ENCODE results near the gene KCNQ5. TPM values are rescaled to one million over a fixed set of nuclear protein-coding genes. Genes with fewer than 3 reads are reported as not detected.

KCNQ5 gene
- total RNA-seq, 4 donors from 2014 or later, result 0.14 to 1.2 (median 0.48) TPM; not detected in 1

DNA sequence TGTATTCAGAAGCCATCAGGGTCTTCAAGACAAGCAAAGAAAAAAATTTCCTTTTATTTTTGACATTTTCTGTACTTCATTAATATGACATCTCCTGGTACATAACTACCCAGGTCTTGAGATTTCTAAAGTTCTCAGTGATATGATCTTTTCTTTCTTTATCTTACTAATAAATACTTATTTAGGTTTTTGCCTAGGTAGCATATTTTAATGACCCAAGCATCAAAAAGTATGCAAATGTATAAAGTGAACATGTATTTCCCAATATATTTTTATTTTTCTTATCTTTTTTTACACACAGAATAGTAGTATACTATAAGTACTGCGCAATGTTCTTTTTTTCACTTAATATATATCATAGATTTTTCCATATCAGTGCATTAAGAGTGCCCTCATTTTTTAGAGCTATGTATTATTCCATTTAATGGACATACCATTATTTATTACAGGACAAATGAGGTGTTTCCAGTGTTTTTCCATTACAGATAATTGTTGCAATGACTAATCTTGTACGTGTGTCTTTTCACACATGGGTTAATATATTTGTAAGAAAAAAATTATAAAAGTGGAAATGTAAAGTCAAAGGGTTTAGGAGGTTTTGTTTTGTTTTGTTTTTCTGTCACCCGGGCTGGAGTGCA lies 107.0 kb downstream of the KCNQ5 start:
- in situ Hi-C loops (cut with MboI; ENCODE audit: low pct_ligation_motif_present in 1 of 4, low pct_unique_long_range_greater_than_20kb in 1 of 4, low sequenced_read_pairs in 3 of 4) (no loop called here), intact Hi-C loops (cut with DNase I; ENCODE audit: low total_unique reads) (no loop called here)
- H3K4me1 ChIP-seq, result no peaks in the 10 kb centered on the region
- DNase-seq, result no peak
- 71 to 92% methylated on average over 3 of the region's 3 CpGs for WGBS, 2 donors (ENCODE audit: low coverage in 1 of 2)
- no peaks in the 10 kb centered on the region for H3K27me3 ChIP-seq
- no peaks in the 10 kb centered on the region for H3K36me3 ChIP-seq
- TF ChIP-seq POLR2AphosphoS5 (IDR thresholded peaks at IDR 0.05), result no peak
- TF ChIP-seq, protein P1, sequence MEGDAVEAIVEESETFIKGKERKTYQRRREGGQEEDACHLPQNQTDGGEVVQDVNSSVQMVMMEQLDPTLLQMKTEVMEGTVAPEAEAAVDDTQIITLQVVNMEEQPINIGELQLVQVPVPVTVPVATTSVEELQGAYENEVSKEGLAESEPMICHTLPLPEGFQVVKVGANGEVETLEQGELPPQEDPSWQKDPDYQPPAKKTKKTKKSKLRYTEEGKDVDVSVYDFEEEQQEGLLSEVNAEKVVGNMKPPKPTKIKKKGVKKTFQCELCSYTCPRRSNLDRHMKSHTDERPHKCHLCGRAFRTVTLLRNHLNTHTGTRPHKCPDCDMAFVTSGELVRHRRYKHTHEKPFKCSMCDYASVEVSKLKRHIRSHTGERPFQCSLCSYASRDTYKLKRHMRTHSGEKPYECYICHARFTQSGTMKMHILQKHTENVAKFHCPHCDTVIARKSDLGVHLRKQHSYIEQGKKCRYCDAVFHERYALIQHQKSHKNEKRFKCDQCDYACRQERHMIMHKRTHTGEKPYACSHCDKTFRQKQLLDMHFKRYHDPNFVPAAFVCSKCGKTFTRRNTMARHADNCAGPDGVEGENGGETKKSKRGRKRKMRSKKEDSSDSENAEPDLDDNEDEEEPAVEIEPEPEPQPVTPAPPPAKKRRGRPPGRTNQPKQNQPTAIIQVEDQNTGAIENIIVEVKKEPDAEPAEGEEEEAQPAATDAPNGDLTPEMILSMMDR (IDR thresholded peaks at IDR 0.05), result no peak
- TF ChIP-seq POLR2A (IDR thresholded peaks at IDR 0.05), result no peak
- no peak for TF ChIP-seq EP300 (IDR thresholded peaks at IDR 0.05; ENCODE audit: low read depth)
- no peak overlapping the region for H3K27ac ChIP-seq
- no peak overlapping the region for H3K4me3 ChIP-seq
- no peaks in the 10 kb centered on the region for H3K9me3 ChIP-seq

DNA sequence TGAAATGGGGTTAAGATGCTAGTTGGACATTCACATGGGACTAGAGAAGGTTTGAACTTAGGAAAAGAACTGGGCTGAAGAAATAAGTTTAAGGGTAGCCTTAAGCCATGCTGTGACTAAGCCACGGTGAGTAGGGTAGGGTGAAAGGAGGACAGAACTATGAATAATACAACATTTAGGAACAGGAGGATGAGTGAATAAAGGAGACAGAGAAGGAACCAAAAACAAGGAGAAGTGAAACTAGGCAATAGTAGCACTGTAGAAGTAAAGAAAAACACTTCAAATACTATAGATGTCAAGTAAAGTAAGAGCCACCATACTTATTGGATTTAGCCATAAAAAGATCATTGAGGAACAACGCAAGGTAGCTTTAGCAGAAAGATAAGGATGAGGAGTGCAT lies 111.2 kb downstream of the KCNQ5 start:
- intact Hi-C loops (cut with DNase I; ENCODE audit: low total_unique reads) (no loop called here), in situ Hi-C loops (cut with MboI; ENCODE audit: low pct_ligation_motif_present in 1 of 4, low pct_unique_long_range_greater_than_20kb in 1 of 4, low sequenced_read_pairs in 3 of 4) (no loop called here)
- no peak overlapping the region for H3K27ac ChIP-seq
- no peak for TF ChIP-seq EP300 (IDR thresholded peaks at IDR 0.05; ENCODE audit: low read depth)
- TF ChIP-seq POLR2A (IDR thresholded peaks at IDR 0.05), result no peak
- no peak for TF ChIP-seq POLR2AphosphoS5 (IDR thresholded peaks at IDR 0.05)
- TF ChIP-seq, protein P1 (IDR thresholded peaks at IDR 0.05), result no peak
- H3K36me3 ChIP-seq, result no peaks in the 10 kb centered on the region
- DNase-seq, result no peak
- no peaks in the 10 kb centered on the region for H3K9me3 ChIP-seq
- WGBS, 2 donors (ENCODE audit: low coverage in 1 of 2), result 75 to 82% methylated on average over 2 of the region's 2 CpGs
- H3K4me1 ChIP-seq, result no peaks in the 10 kb centered on the region
- H3K27me3 ChIP-seq, result no peaks in the 10 kb centered on the region
- no peak overlapping the region for H3K4me3 ChIP-seq

DNA sequence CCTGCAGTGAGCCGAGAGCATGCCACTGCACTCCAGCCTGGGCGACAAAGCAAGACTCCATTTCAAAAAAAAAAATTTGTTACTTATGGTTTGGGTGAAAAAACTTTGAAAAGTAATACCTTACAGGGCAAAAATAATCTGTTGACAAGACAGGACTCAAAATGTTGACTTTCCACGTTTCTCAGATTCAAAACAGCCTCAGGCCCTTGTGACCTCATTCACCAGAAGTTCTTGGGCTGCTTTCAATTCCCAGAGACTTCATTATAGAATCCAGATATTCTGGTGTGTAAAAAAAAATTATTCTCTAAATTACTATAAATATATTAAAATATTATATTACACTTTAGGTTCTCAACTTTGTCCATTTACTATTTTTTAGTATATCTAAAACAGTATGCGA lies 116.2 kb downstream of the KCNQ5 start:
- Histone ChIP-seq H3K4me1 (no peaks in the 10 kb centered on the region), H3K27ac (no peak overlapping the region), H3K9me3 (no peaks in the 10 kb centered on the region), H3K36me3 (no peaks in the 10 kb centered on the region), H3K4me3 (no peak overlapping the region), H3K27me3 (no peaks in the 10 kb centered on the region)
- TF ChIP-seq POLR2AphosphoS5 (IDR thresholded peaks at IDR 0.05), result no peak
- TF ChIP-seq POLR2A (IDR thresholded peaks at IDR 0.05), result no peak
- TF ChIP-seq, protein P1 (IDR thresholded peaks at IDR 0.05), result no peak
- TF ChIP-seq EP300 (IDR thresholded peaks at IDR 0.05; ENCODE audit: low read depth), result no peak
- no peak for DNase-seq
- WGBS, 2 donors (ENCODE audit: low coverage in 1 of 2), result 81 to 88% methylated on average over 4 of the region's 4 CpGs
- in situ Hi-C loops (cut with MboI; ENCODE audit: low pct_ligation_motif_present in 1 of 4, low pct_unique_long_range_greater_than_20kb in 1 of 4, low sequenced_read_pairs in 3 of 4) (no loop called here), intact Hi-C loops (cut with DNase I; ENCODE audit: low total_unique reads) (no loop called here)

DNA sequence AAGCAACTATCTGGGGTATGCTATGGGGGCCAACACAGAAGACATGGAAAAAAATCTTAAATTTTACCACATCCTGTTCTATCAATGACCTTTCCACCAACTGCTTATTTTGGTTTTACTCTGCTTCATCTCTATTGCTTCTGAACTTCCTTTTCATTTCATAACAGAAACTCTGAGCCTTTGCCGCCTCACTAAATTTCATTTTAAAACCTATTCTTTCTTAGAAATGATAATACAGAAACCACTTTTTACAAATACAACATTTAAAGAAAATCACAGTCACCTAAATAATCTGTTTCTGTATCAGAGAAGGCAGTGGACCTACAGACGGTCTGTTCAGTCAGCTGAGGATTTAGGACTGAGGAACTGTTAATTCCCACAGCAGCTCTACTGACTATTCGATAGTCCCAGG lies 117.5 kb downstream of the KCNQ5 start:
- in situ Hi-C loops (cut with MboI; ENCODE audit: low pct_ligation_motif_present in 1 of 4, low pct_unique_long_range_greater_than_20kb in 1 of 4, low sequenced_read_pairs in 3 of 4) (no loop called here), intact Hi-C loops (cut with DNase I; ENCODE audit: low total_unique reads) (no loop called here)
- Histone ChIP-seq H3K27me3 (no peaks in the 10 kb centered on the region), H3K4me3 (no peak overlapping the region), H3K9me3 (no peaks in the 10 kb centered on the region), H3K27ac (no peak overlapping the region), H3K36me3 (no peaks in the 10 kb centered on the region), H3K4me1 (no peaks in the 10 kb centered on the region)
- 60 to 67% methylated on average over 3 of the region's 3 CpGs for WGBS, 2 donors (ENCODE audit: low coverage in 1 of 2)
- no peak for TF ChIP-seq POLR2AphosphoS5 (IDR thresholded peaks at IDR 0.05)
- no peak for TF ChIP-seq EP300 (IDR thresholded peaks at IDR 0.05; ENCODE audit: low read depth)
- TF ChIP-seq POLR2A (IDR thresholded peaks at IDR 0.05), result no peak
- TF ChIP-seq, protein P1 (IDR thresholded peaks at IDR 0.05), result no peak
- no peak for DNase-seq

All from transverse colon (tissue), 4 donors.